ENCODE data around the gene USP48.
A peak's percentile ranks its signal among the peaks of the same experiment; 100 is the strongest.
"Not testable (repeated sequence)": the region's sequence is repeated elsewhere in the genome, so short reads cannot be mapped to it uniquely, and the experiment has no call there.

USP48 gene

DNA sequence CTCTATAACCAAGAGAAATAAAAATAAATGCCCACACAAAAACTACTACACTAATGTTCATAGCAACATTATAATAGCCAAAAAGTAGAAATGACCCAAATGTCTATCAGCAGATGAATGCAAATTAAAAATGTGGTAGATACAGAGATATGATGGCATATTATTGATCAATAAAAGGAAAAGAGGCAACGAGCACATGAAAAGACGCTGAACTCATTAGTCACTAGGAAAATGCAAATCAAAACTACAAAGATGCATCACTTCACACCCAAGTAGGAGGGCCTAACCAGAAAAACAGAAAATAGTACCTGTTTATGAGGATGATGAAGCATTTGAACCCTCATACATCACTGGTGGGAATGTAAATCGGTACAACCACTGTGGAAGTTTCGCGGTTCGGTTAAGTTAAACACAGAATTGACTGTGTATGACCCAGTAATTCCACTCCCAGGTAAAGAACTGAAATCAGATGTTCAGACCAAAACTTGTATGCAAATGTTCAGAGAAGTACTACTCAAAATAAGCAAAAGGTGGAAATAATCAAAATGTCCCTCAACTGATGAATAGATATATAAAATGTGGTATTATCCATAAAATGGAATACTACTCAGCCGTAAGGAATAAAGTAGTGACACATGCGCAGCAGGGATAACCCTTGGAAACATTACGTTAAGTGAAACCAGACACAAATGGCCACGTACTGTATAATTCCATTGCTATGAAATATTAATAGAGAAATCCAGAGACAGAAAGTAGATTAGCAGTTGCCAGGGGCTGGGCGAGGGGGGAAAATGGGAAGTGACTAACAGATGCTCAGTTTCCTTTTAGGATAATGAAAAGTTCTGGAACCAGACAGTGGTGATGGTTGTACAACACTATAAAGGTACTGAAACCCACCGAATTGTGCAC is 3.1 kb downstream of the USP48 start:
- TF ChIP-seq, protein P1, sequence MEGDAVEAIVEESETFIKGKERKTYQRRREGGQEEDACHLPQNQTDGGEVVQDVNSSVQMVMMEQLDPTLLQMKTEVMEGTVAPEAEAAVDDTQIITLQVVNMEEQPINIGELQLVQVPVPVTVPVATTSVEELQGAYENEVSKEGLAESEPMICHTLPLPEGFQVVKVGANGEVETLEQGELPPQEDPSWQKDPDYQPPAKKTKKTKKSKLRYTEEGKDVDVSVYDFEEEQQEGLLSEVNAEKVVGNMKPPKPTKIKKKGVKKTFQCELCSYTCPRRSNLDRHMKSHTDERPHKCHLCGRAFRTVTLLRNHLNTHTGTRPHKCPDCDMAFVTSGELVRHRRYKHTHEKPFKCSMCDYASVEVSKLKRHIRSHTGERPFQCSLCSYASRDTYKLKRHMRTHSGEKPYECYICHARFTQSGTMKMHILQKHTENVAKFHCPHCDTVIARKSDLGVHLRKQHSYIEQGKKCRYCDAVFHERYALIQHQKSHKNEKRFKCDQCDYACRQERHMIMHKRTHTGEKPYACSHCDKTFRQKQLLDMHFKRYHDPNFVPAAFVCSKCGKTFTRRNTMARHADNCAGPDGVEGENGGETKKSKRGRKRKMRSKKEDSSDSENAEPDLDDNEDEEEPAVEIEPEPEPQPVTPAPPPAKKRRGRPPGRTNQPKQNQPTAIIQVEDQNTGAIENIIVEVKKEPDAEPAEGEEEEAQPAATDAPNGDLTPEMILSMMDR (conservative IDR thresholded peaks at IDR 0.05) = no peak
- 0 out of 2 replicates have a peak overlapping the region, but pooled peaks have one; percentile 98 for H3K27ac ChIP-seq

DNA sequence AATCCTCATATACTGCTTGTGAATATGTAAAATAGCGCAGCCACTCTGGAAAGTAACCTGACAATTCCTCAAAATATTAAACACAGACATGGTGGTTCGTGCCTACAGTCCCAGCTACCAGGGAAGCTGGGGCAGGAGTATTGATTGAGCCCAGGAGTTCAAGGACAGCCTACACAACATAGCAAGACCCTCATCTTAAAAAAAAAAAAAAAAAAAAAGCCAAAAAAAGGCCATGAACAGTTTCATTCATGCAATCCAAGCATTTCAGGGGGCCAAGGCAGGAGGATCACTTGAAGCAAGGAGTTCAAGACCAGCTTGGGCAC is 4.6 kb downstream of the USP48 start:
- H3K27ac ChIP-seq = no peak overlapping the region
- TF ChIP-seq, protein P1 (conservative IDR thresholded peaks at IDR 0.05) = no peak

DNA sequence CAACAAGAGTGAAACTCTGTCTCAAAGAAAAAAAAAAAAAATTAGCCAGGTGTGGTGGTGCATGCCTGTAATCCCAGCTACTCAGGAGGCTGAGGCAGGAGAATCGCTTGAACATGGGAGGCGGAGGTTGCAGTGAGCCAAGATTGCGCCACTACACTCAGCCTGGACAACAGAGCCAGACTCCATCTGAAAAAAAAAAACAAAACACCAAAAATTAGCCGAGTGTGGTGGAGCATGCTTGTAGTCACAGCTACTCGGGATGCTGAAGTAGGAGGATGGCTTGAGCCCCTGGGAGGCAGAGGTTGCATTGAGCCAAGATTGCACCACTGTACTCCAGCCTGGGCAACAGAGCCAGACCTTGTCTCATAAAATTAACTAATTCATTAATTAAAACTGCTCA is 6.0 kb downstream of the USP48 start:
- H3K27ac ChIP-seq = peak overlapping the region; percentile 39; the same call in 1 of the 2 replicates

DNA sequence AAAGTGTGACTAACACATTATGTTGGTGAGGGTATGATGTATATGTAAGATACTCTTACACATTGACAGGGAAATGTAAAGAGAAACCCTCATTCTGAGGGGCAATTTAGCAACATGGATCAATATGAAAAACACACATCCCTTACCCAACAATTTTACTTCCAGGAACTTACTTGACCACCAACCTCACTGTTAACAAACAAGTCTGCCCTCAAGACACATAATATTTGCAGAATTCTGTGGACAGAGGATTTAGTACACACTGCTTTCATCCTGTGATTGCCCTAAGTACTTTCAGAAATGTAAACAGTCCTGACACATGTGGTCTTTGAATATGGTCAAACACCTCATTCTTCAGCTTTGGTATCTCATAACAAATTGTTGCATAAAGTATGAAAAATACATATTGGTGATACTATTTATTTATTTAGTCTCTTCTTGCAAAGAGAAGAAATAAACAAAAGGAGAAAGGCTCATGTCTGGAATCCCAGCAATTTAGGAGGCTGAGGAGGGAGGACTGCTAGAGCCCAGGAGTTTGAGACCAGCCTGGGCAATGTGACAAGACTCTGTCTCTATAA is 6.9 kb downstream of the USP48 start:
- H3K27ac ChIP-seq = peak overlapping the region; percentile 39
- TF ChIP-seq, protein P1 (conservative IDR thresholded peaks at IDR 0.05) = no peak

GRCh38 chr1:21775550-21775914 is 7.4 kb downstream of the USP48 start:
- H3K27ac ChIP-seq = peak overlapping the region; percentile 39
- TF ChIP-seq, protein P1 (conservative IDR thresholded peaks at IDR 0.05) = no peak

- TF ChIP-seq, protein P1 (conservative IDR thresholded peaks at IDR 0.05) = no peak
- peak overlapping the region; percentile 39 for H3K27ac ChIP-seq
Measured at GRCh38 chr1:21774835-21775549, 8.0 kb downstream of the USP48 start.

GRCh38 chr1:21773585-21773984 is 9.4 kb downstream of the USP48 start:
- TF ChIP-seq, protein P1 (conservative IDR thresholded peaks at IDR 0.05) = no peak
- no peak overlapping the region for H3K27ac ChIP-seq

DNA sequence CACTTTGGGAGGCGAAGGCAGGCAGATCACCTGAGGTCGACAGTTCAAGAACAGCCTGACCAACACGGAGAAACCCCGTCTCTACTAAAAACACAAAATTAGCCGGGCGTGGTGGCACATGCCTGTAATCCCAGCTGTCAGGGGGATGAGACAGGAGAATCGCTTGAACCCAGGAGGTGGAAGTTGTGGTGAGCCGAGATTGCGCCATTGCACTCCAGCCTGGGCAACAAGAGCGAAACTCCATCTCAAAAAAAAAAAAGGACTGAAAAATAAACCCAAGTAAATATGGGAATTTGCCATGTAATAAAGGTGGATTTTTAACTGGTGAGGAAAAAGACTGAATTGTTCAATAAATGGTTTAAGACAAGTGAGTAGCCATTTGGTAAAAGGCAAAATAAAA is 11.3 kb downstream of the USP48 start:
- not testable (repeated sequence) for H3K27ac ChIP-seq

DNA sequence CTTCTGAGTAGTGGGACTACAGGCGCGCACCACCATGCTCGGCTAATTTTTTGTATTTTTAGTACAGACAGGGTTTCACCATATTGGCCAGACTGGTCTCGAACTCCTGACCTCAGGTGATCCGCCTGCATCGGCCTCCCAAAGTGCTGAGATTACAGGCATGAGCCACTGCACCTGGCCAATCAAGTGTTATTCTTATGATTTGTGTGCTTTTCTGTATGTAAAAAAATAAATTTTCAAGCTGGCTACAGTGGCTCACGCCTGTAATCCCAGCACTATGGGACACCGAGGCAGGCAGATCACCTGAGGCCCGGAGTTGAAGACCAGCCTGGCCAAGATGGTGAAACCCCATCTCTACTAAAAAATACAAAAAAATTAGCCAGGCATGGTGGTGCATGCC is 12.3 kb downstream of the USP48 start:
- not testable (repeated sequence) for H3K27ac ChIP-seq

Data from VCaP (cell line).